ENCODE measurements around the gene CYP26A1.

The CYP26A1 gene

DNA sequence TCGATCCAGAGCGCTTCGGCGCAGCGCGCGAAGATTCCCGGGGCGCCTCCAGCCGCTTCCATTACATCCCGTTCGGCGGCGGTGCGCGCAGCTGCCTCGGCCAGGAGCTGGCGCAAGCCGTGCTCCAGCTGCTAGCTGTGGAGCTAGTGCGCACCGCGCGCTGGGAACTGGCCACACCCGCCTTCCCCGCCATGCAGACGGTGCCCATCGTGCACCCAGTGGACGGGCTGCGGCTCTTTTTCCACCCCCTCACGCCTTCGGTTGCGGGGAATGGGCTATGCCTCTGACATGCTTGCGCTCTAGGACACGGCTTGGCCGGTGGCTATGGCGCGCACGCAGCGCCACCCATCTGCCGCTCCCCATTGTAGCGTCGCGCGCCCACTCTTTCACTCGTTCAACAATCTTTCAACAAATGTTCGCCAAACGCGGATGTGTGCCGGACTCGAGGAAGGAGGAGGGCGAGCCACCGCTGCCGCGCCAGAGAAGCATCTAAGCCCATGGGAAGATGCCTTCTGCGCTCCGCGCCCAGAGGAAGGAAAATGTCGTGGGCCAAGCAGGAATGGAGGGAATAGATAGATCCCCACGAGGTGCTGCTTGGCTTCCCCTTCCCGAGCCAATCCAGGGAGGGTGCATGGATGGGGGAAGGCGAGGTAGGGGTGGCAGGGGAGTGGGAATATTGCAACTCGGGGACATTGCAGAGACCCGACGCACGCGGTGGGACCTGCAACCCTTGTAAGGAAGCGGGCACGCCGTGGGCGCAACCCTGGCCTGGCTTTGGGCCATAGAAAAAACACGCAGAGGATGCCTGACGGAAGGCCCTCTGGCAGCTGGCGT lies 5.1 kb upstream of the CYP26A1 start:
- Histone ChIP-seq H3F3A (ENCODE audit: insufficient read depth, low read length) (peaks cover 25% of the 10 kb centered on the region), H3K9me2 (replicated peaks; ENCODE audit: insufficient read depth, low read length) (no peaks in the 10 kb centered on the region), H3K4me3 (ENCODE audit: low read length) (no peak overlapping the region), H3K4me1 (ENCODE audit: low read length) (peaks cover 12% of the 10 kb centered on the region), H4K20me1 (ENCODE audit: insufficient read depth, low read length) (no peaks in the 10 kb centered on the region), H2AFZ (ENCODE audit: low read length) (no peak overlapping the region), H3K9me3 (replicated peaks; ENCODE audit: insufficient read depth, low read length) (no peaks in the 10 kb centered on the region), H3K9ac (ENCODE audit: low read length) (no peak overlapping the region), H3K27ac (ENCODE audit: low read length) (no peak overlapping the region), H3K4me2 (ENCODE audit: low read depth, low read length) (no peak overlapping the region), H3K36me3 (replicated peaks; ENCODE audit: insufficient read depth, low read length) (no peaks in the 10 kb centered on the region), H3K27me3 (replicated peaks; ENCODE audit: insufficient read depth, low read length) (peaks cover 55% of the 10 kb centered on the region), H3K79me2 (ENCODE audit: low read length) (no peaks in the 10 kb centered on the region)
- TF ChIP-seq EZH2phosphoT487 (IDR thresholded peaks at IDR 0.05; ENCODE audit: low read length) = no peak
- no peak for TF ChIP-seq EZH2 (optimal IDR thresholded peaks at IDR 0.05; ENCODE audit: low read depth, low read length)
- TF ChIP-seq, protein P1, sequence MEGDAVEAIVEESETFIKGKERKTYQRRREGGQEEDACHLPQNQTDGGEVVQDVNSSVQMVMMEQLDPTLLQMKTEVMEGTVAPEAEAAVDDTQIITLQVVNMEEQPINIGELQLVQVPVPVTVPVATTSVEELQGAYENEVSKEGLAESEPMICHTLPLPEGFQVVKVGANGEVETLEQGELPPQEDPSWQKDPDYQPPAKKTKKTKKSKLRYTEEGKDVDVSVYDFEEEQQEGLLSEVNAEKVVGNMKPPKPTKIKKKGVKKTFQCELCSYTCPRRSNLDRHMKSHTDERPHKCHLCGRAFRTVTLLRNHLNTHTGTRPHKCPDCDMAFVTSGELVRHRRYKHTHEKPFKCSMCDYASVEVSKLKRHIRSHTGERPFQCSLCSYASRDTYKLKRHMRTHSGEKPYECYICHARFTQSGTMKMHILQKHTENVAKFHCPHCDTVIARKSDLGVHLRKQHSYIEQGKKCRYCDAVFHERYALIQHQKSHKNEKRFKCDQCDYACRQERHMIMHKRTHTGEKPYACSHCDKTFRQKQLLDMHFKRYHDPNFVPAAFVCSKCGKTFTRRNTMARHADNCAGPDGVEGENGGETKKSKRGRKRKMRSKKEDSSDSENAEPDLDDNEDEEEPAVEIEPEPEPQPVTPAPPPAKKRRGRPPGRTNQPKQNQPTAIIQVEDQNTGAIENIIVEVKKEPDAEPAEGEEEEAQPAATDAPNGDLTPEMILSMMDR (IDR thresholded peaks at IDR 0.05; ENCODE audit: low read length) = no peak
- no peak for DNase-seq

GRCh38 chr10:93069245-93069561 lies 4.5 kb upstream of the CYP26A1 start:
- peaks cover 2% of the 10 kb centered on the region for H3K79me2 ChIP-seq (ENCODE audit: low read length)
- no peaks in the 10 kb centered on the region for H3K36me3 ChIP-seq (replicated peaks; ENCODE audit: insufficient read depth, low read length)
- no peak for DNase-seq
- H3K9ac ChIP-seq (ENCODE audit: low read length) = no peak overlapping the region
- TF ChIP-seq, protein P1 (IDR thresholded peaks at IDR 0.05; ENCODE audit: low read length) = no peak
- TF ChIP-seq EZH2phosphoT487 (IDR thresholded peaks at IDR 0.05; ENCODE audit: low read length) = no peak
- TF ChIP-seq EZH2 (optimal IDR thresholded peaks at IDR 0.05; ENCODE audit: low read depth, low read length) = no peak
- H3K27me3 ChIP-seq (replicated peaks; ENCODE audit: insufficient read depth, low read length) = peaks cover 49% of the 10 kb centered on the region
- H3K4me2 ChIP-seq (ENCODE audit: low read depth, low read length) = no peak overlapping the region
- no peak overlapping the region for H3K27ac ChIP-seq (ENCODE audit: low read length)
- H3K4me1 ChIP-seq (ENCODE audit: low read length) = peaks cover 12% of the 10 kb centered on the region
- H3K9me3 ChIP-seq (replicated peaks; ENCODE audit: insufficient read depth, low read length) = no peaks in the 10 kb centered on the region
- H4K20me1 ChIP-seq (ENCODE audit: insufficient read depth, low read length) = no peaks in the 10 kb centered on the region
- no peak overlapping the region for H2AFZ ChIP-seq (ENCODE audit: low read length)
- no peaks in the 10 kb centered on the region for H3K9me2 ChIP-seq (replicated peaks; ENCODE audit: insufficient read depth, low read length)
- peaks cover 26% of the 10 kb centered on the region for H3F3A ChIP-seq (ENCODE audit: insufficient read depth, low read length)
- H3K4me3 ChIP-seq (ENCODE audit: low read length) = no peak overlapping the region

- no peaks in the 10 kb centered on the region for H4K20me1 ChIP-seq (ENCODE audit: insufficient read depth, low read length)
- H3K79me2 ChIP-seq (ENCODE audit: low read length) = peaks cover 13% of the 10 kb centered on the region
- no peaks in the 10 kb centered on the region for H3K9me3 ChIP-seq (replicated peaks; ENCODE audit: insufficient read depth, low read length)
- no peak for DNase-seq
- TF ChIP-seq EZH2phosphoT487 (IDR thresholded peaks at IDR 0.05; ENCODE audit: low read length) (no peak), EZH2 (optimal IDR thresholded peaks at IDR 0.05; ENCODE audit: low read depth, low read length) (no peak)
- TF ChIP-seq, protein P1 (IDR thresholded peaks at IDR 0.05; ENCODE audit: low read length) = no peak
- H3F3A ChIP-seq (ENCODE audit: insufficient read depth, low read length) = peaks cover 33% of the 10 kb centered on the region
- H3K27me3 ChIP-seq (replicated peaks; ENCODE audit: insufficient read depth, low read length) = peaks cover 36% of the 10 kb centered on the region
- no peak overlapping the region for H3K9ac ChIP-seq (ENCODE audit: low read length)
- H3K36me3 ChIP-seq (replicated peaks; ENCODE audit: insufficient read depth, low read length) = no peaks in the 10 kb centered on the region
- peak overlapping the region; percentile 10; the same call in 1 of the 2 replicates for H3K4me2 ChIP-seq (ENCODE audit: low read depth, low read length)
- peaks cover 12% of the 10 kb centered on the region for H3K4me1 ChIP-seq (ENCODE audit: low read length)
- H2AFZ ChIP-seq (ENCODE audit: low read length) = no peak overlapping the region
- no peak overlapping the region for H3K27ac ChIP-seq (ENCODE audit: low read length)
- no peak overlapping the region for H3K4me3 ChIP-seq (ENCODE audit: low read length)
- H3K9me2 ChIP-seq (replicated peaks; ENCODE audit: insufficient read depth, low read length) = no peaks in the 10 kb centered on the region
Observed at GRCh38 chr10:93070378-93071176, 3.1 kb upstream of the CYP26A1 start.
